ENCODE results near the gene SURF2.

Gene SURF2

GRCh38 chr9:133380734-133381133 is 24.4 kb downstream of the SURF2 start:
- DNase-seq (ENCODE audit: low read depth, low spot score) = no peak

GRCh38 chr9:133382507-133383141 is 26.3 kb downstream of the SURF2 start:
- Histone ChIP-seq H3K9ac (ENCODE audit: insufficient read length) (no peak overlapping the region), H3K4me3 (no peak overlapping the region), H3K27ac (no peak overlapping the region), H3K9me3 (ENCODE audit: low read depth, low read length) (no peaks in the 10 kb centered on the region), H3K36me3 (ENCODE audit: insufficient read depth, low read length) (no peaks in the 10 kb centered on the region)
- DNase-seq (ENCODE audit: low read depth, low spot score) = no peak
- TF ChIP-seq EZH2 (IDR thresholded peaks at IDR 0.05) (no peak), FOXP2 (optimal IDR thresholded peaks at IDR 0.05; ENCODE audit: control extremely low read depth, extremely low read length, insufficient read depth) (no peak), POLR2AphosphoS5 (IDR thresholded peaks at IDR 0.05; ENCODE audit: borderline replicate concordance, low read depth, low read length) (no peak)

More at GRCh38 chr9:133380734-133381133, 24.4 kb downstream of the SURF2 start:
- H3K9me3 ChIP-seq (ENCODE audit: low read depth, low read length) = no peaks in the 10 kb centered on the region
- no peak overlapping the region for H3K4me3 ChIP-seq
- H3K27ac ChIP-seq = no peak overlapping the region
- H3K36me3 ChIP-seq (ENCODE audit: insufficient read depth, low read length) = no peaks in the 10 kb centered on the region
- H3K9ac ChIP-seq (ENCODE audit: insufficient read length) = no peak overlapping the region
- TF ChIP-seq POLR2AphosphoS5 (IDR thresholded peaks at IDR 0.05; ENCODE audit: borderline replicate concordance, low read depth, low read length) (no peak), FOXP2 (optimal IDR thresholded peaks at IDR 0.05; ENCODE audit: control extremely low read depth, extremely low read length, insufficient read depth) (no peak), EZH2 (IDR thresholded peaks at IDR 0.05) (no peak)

GRCh38 chr9:133383438-133383837 is 27.1 kb downstream of the SURF2 start:
- TF ChIP-seq POLR2AphosphoS5 (IDR thresholded peaks at IDR 0.05; ENCODE audit: borderline replicate concordance, low read depth, low read length) = no peak
- no peak overlapping the region for H3K27ac ChIP-seq
- H3K4me3 ChIP-seq = no peak overlapping the region
- H3K9ac ChIP-seq (ENCODE audit: insufficient read length) = no peak overlapping the region
- H3K36me3 ChIP-seq (ENCODE audit: insufficient read depth, low read length) = no peaks in the 10 kb centered on the region
- H3K9me3 ChIP-seq (ENCODE audit: low read depth, low read length) = no peaks in the 10 kb centered on the region
- no peak for DNase-seq (ENCODE audit: low read depth, low spot score)

GRCh38 chr9:133384736-133385321 is 28.5 kb downstream of the SURF2 start:
- H3K36me3 ChIP-seq (ENCODE audit: insufficient read depth, low read length) = no peaks in the 10 kb centered on the region
- no peak for TF ChIP-seq FOXP2 (optimal IDR thresholded peaks at IDR 0.05; ENCODE audit: control extremely low read depth, extremely low read length, insufficient read depth)
- no peak for TF ChIP-seq POLR2AphosphoS5 (IDR thresholded peaks at IDR 0.05; ENCODE audit: borderline replicate concordance, low read depth, low read length)
- no peak for TF ChIP-seq EZH2 (IDR thresholded peaks at IDR 0.05)
- no peak overlapping the region for H3K27ac ChIP-seq
- H3K4me3 ChIP-seq = no peak overlapping the region
- DNase-seq (ENCODE audit: low read depth, low spot score) = no peak
- H3K9ac ChIP-seq (ENCODE audit: insufficient read length) = no peak overlapping the region
- no peaks in the 10 kb centered on the region for H3K9me3 ChIP-seq (ENCODE audit: low read depth, low read length)

DNA sequence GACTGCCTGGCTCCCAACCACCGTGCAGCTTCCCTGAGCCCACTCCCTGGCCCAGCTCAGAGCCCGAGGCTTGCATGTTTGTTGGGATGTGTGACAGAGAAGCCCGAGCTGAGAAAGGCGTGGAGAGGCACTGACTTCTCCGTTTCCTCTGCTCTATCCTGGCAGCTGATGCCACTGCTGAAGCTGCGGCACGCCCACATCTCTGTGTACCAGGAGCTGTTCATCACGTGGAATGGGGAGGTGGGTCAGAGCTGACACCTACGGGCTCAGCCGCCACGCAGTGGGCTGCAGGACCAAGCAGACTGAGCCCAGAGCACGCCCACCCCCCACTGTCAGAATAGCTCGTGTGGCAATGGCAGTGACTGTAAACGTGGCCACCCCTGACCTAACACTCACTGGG is 29.1 kb downstream of the SURF2 start:
- no peaks in the 10 kb centered on the region for H3K36me3 ChIP-seq (ENCODE audit: insufficient read depth, low read length)
- TF ChIP-seq POLR2AphosphoS5 (IDR thresholded peaks at IDR 0.05; ENCODE audit: borderline replicate concordance, low read depth, low read length) = no peak
- TF ChIP-seq EZH2 (IDR thresholded peaks at IDR 0.05) = no peak
- TF ChIP-seq FOXP2 (optimal IDR thresholded peaks at IDR 0.05; ENCODE audit: control extremely low read depth, extremely low read length, insufficient read depth) = no peak
- no peak overlapping the region for H3K9ac ChIP-seq (ENCODE audit: insufficient read length)
- H3K9me3 ChIP-seq (ENCODE audit: low read depth, low read length) = no peaks in the 10 kb centered on the region
- H3K27ac ChIP-seq = no peak overlapping the region
- no peak overlapping the region for H3K4me3 ChIP-seq
- DNase-seq (ENCODE audit: low read depth, low spot score) = no peak

GRCh38 chr9:133386338-133386737 is 30.0 kb downstream of the SURF2 start:
- TF ChIP-seq EZH2 (IDR thresholded peaks at IDR 0.05) = no peak
- TF ChIP-seq POLR2AphosphoS5 (IDR thresholded peaks at IDR 0.05; ENCODE audit: borderline replicate concordance, low read depth, low read length) = no peak
- TF ChIP-seq FOXP2 (optimal IDR thresholded peaks at IDR 0.05; ENCODE audit: control extremely low read depth, extremely low read length, insufficient read depth) = no peak
- no peak for DNase-seq (ENCODE audit: low read depth, low spot score)
- Histone ChIP-seq H3K27ac (no peak overlapping the region), H3K36me3 (ENCODE audit: insufficient read depth, low read length) (no peaks in the 10 kb centered on the region), H3K4me3 (no peak overlapping the region), H3K9ac (ENCODE audit: insufficient read length) (no peak overlapping the region), H3K9me3 (ENCODE audit: low read depth, low read length) (no peaks in the 10 kb centered on the region)

GRCh38 chr9:133387680-133388079 is 31.3 kb downstream of the SURF2 start:
- H3K9me3 ChIP-seq (ENCODE audit: low read depth, low read length) = no peaks in the 10 kb centered on the region
- TF ChIP-seq FOXP2 (optimal IDR thresholded peaks at IDR 0.05; ENCODE audit: control extremely low read depth, extremely low read length, insufficient read depth) = no peak
- TF ChIP-seq POLR2AphosphoS5 (IDR thresholded peaks at IDR 0.05; ENCODE audit: borderline replicate concordance, low read depth, low read length) = no peak
- TF ChIP-seq EZH2 (IDR thresholded peaks at IDR 0.05) = no peak
- no peaks in the 10 kb centered on the region for H3K36me3 ChIP-seq (ENCODE audit: insufficient read depth, low read length)
- DNase-seq (ENCODE audit: low read depth, low spot score) = no peak
- no peak overlapping the region for H3K9ac ChIP-seq (ENCODE audit: insufficient read length)
- no peak overlapping the region for H3K27ac ChIP-seq
- H3K4me3 ChIP-seq = no peak overlapping the region

DNA sequence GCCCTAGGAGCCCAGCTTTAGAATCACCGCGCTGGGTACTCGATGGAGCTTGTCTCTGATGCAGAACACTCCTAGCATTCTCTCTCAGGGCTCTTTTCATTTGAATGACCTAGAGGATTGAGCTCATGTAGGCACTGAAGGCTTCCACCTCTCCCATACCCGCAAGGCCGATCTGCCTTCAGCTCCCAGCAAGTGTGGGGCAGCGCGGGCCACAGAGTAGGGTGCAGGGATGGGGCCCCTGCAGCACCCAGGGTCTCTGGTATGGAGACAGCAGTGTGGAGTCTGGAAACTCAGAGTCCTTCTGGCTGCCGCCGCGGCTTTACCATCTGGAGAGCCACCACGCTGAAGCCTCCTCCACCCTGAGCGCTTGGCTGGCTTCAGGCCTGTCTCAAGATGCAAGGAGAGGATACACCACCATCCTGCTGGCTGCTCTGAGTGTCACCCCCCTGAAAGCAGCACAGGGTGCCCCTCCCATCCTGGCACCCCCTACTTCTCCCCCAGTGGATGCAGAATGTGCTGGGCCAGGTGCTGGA is 32.7 kb downstream of the SURF2 start:
- Histone ChIP-seq H3K9ac (ENCODE audit: insufficient read length) (no peak overlapping the region), H3K36me3 (ENCODE audit: insufficient read depth, low read length) (no peaks in the 10 kb centered on the region), H3K4me3 (no peak overlapping the region), H3K27ac (no peak overlapping the region), H3K9me3 (ENCODE audit: low read depth, low read length) (no peaks in the 10 kb centered on the region)
- TF ChIP-seq FOXP2 (optimal IDR thresholded peaks at IDR 0.05; ENCODE audit: control extremely low read depth, extremely low read length, insufficient read depth) = no peak
- no peak for TF ChIP-seq POLR2AphosphoS5 (IDR thresholded peaks at IDR 0.05; ENCODE audit: borderline replicate concordance, low read depth, low read length)
- TF ChIP-seq EZH2 (IDR thresholded peaks at IDR 0.05) = no peak
- DNase-seq (ENCODE audit: low read depth, low spot score) = no peak
